Loucy (cell line): ENCODE results near the gene DNAJB8.

Experiments
- CTCF ChIP-seq: fragments of 200-600 bp; sonication (generic); conservative IDR thresholded peaks from 2 replicates; pipeline ENCODE4 v1.5.1; 2014; ENCODE audit warnings: mild to moderate bottlenecking, antibody characterized with exemption, low read length
- EZH2phosphoT487 ChIP-seq: fragments of 200-600 bp; IDR thresholded peaks from 2 replicates; pipeline ENCODE4 v1.6.1; 2018; ENCODE audit warnings: antibody characterized with exemption, mild to moderate bottlenecking, moderate library complexity, borderline replicate concordance

GRCh38 chr3:128485282-128486204 lies 18.9 kb upstream of the DNAJB8 start:
- TF ChIP-seq CTCF (no peak), EZH2phosphoT487 (no peak)
